Gastroesophageal sphincter (tissue), 3 donors: ENCODE data around the gene RBFOX2.

Experiments
- CTCF ChIP-seq, 4 experiments: fragments of 200-600 bp in 2 of 4; fragments of 450-650 bp in 2 of 4; sonication (generic) in 1 of 4; IDR thresholded peaks; one replicate each; pipeline ENCODE4 v1.5.1; 2017 to 2019; ENCODE audit warnings: antibody characterized with exemption in 4 of 4, mild to moderate bottlenecking in 2 of 4, moderate library complexity in 2 of 4
- POLR2A ChIP-seq, 2 donors: fragments of 450-650 bp; IDR thresholded peaks; one replicate each; pipeline ENCODE4 v1.6.1; 2017; ENCODE audit warnings: antibody characterized with exemption in 2 of 2, mild to moderate bottlenecking in 2 of 2, moderate library complexity in 1 of 2

GRCh38 chr22:35912658-35913057, 116.0 kb downstream of the RBFOX2 start:
- no peak for TF ChIP-seq POLR2A (IDR thresholded peaks at IDR 0.05)
- no peak for TF ChIP-seq CTCF (IDR thresholded peaks at IDR 0.05)
